Stimulated activated CD4-positive, alpha-beta T cell treated with anti-CD3 and anti-CD28 coated beads, Interleukin-1b, Interleukin-23, amount 100 ng/mL, for 48 hours (primary cell): Measurements from ENCODE around the gene ACKR3.

Source experiments
- DNase-seq: peaks from one replicate; pipeline ENCODE4 v3.0.0-alpha.2; 2020

Gene ACKR3

DNA sequence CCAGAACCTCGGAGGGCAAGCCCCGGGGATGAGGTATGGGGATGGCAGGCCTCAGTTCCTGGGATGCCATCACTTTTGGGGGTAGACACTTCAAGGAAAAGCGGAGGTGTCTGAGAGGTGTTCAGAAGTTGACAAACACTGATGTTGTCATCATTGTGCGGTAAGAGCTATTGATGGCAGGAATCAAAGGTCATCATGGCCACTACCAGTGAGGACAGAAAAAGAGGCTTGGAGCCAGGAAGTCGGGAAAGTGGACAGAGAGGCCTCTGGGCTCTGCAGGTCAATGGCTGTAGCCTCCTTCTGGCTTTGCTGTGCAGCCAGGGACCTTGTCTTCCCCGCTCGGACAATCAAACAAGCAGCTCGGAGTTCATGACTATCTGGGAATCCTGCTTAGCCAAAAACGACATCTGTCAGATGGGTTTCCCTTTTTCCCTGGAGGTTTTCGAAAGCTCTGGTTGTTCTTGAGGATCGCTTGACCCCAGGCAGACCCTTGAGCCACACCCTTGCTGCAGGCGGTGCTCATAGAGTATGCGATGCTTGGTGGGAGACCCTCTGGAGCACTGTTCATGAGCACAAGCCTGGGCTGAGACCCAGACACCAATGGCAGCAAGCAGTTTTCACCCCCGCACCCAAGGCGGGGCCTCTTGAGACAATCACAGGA is 19.4 kb downstream of the ACKR3 start:
- no peak for DNase-seq

GRCh38 chr2:236590846-236591245 is 21.2 kb downstream of the ACKR3 start:
- no peak for DNase-seq

DNA sequence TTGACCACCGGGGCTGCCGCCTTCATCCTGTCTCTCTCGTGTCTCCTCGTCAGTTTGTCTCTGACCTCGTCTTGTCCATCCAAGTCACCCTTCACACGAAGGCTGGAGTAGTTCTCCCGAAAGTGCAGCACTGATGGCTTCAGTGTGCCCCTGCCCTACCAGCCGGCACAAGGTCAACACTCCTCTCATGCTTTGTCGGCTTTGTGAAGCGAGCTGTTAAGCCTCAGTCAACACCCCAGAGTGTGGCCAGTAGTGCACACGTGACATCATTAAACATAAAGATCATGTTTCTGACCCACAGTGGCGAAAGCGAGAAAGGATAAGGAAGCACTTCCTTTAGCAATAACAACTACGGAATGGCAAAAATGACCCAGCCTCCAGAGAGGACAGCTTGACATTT is 23.2 kb downstream of the ACKR3 start:
- no peak for DNase-seq

- no peak for DNase-seq
These were observed 23.9 kb downstream of the ACKR3 start for GRCh38 chr2:236593531-236593930.

DNA sequence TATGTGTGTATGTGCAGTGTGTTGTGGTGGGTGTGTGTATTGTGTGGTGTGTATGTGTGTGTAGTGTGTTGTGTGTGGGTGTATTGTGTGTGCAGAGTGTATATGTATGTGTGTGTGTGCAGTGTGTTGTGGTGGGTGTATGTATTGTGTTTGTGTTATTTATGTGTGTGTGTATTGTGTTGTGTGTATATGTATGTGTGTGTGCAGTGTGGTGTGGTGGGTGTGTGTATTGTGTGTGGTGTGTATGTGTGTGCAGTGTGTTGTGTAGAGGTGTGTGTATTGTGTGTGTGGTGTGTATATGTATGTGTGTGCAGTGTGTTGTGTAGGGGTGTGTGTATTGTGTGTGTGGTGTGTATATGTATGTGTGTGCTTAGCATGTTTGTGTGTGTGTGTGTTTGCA is 24.3 kb downstream of the ACKR3 start:
- DNase-seq = no peak

DNA sequence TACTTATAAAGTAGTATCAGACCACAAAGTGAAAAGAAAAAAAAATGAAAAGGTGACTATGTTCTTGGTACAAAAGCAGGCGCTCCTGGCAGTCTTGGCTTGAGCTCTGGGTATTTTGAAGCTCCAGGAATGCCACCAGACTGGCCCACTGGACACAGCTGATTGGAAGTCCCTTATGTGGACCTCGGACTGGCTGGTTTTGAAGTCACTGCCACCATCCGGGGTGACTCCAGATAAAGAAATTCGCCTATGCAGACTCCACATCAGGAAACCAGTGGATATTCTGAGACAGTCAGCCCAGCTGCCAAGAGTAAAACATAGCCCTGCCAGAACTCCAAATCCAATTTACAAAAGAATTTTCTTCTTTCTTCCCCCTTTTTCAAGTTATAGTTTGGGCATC is 28.0 kb downstream of the ACKR3 start:
- DNase-seq = no peak

GRCh38 chr2:236599059-236599458 is 29.4 kb downstream of the ACKR3 start:
- DNase-seq = no peak

GRCh38 chr2:236600158-236600557 is 30.5 kb downstream of the ACKR3 start:
- DNase-seq = no peak

GRCh38 chr2:236600892-236601291 is 31.3 kb downstream of the ACKR3 start:
- DNase-seq = no peak

- no peak for DNase-seq
These were observed 31.9 kb downstream of the ACKR3 start for GRCh38 chr2:236601316-236602202.

DNA sequence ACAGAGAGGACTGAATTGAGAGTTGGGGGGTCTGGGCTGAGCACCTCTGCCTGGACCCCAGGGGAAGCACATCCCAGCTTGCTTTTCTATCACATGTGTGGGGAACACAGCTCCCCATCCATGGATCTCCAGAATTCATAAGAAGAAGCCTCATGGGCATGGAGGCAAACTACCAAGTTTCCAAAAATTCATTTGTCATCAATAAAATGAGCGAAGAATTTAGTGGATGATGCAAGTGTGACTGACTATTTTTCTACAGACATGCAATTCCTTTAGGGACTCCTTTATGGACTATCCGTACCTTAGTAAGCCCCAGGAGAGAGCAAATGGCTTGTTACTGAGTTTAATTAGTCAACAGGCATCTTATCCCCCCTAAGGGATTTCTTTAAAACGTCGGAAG is 33.1 kb downstream of the ACKR3 start:
- DNase-seq = no peak

- DNase-seq = no peak
These were observed 33.9 kb downstream of the ACKR3 start for GRCh38 chr2:236603361-236604015.

- DNase-seq = no peak
These were observed 35.1 kb downstream of the ACKR3 start for GRCh38 chr2:236604575-236605344.

- no peak for DNase-seq
These were observed 35.7 kb downstream of the ACKR3 start for GRCh38 chr2:236605345-236605734.

- DNase-seq = no peak
These were observed 36.4 kb downstream of the ACKR3 start for GRCh38 chr2:236606023-236606422.

GRCh38 chr2:236607471-236608187 is 38.0 kb downstream of the ACKR3 start:
- DNase-seq = no peak

GRCh38 chr2:236608188-236608525 is 38.5 kb downstream of the ACKR3 start:
- no peak for DNase-seq

DNA sequence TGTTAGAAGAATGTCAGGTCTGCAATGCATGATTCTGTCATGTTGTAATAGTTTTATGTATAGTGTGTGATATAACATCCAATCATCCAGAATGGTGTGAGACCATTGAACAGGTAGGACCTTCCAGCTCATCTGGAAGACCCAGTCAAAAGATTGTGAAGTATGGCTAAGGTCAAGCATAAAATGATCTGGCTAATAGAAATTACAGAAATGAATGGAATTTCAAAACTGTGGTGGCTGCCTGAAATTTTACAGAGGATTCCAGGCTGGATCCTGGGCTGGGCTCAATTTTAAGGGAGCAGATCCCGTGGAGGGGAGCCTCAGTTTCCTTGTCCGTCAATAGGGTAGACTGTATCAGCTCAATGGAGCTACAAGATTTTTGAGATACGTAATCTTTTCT is 39.1 kb downstream of the ACKR3 start:
- no peak for DNase-seq

- no peak for DNase-seq
These were observed 41.6 kb downstream of the ACKR3 start for GRCh38 chr2:236610991-236611821.

DNA sequence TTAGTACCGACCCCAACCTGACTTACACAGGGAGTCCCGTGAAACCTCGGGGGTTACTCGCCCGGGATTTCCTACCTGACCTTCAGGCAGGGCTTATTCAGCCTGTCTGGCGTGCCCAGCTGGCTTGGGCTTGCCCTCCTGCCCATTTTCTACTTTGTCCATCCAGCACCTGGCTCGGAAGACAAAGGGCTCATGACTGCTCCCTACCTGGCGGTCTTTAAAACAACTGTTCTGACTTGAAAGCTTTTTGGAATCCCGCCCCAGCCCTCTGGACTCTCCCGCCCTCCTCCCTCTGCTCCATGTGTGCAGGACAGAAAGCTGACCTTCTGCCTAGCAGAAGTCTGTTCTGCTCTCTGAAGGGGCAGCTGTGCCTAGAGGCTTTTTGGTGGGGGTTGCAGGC is 43.1 kb downstream of the ACKR3 start:
- DNase-seq = no peak

GRCh38 chr2:236613612-236614011 is 44.0 kb downstream of the ACKR3 start:
- DNase-seq = no peak

- DNase-seq = no peak
These were observed 44.9 kb downstream of the ACKR3 start for GRCh38 chr2:236614551-236614950.
